Kidney (tissue), 14 donors: ENCODE measurements around the gene CHD9. TPM values are rescaled to one million over a fixed set of nuclear protein-coding genes. Genes with fewer than 3 reads are reported as not detected.

Source experiments
- DNase-seq, 5 donors: peaks; one replicate each; pipeline ENCODE4 v3.0.0-alpha.2; 2013 to 2020
- FAIRE-seq: peaks from 2 replicates; lab custom pipeline; 2012; peaks lifted over from hg19 to GRCh38; lab: Jason Lieb, UNC
- H3K27ac ChIP-seq, 2 donors: one replicate each; pipeline ENCODE4 v1.7.0; 2013; ENCODE audit warnings: low read depth in 2 of 2, low read length in 2 of 2, inconsistent platforms in 1 of 2
- H3K27me3 ChIP-seq: one replicate; pipeline ENCODE4 v1.7.1; 2013; ENCODE audit warnings: low read length, inconsistent platforms; ENCODE audit not compliant: control insufficient read depth, insufficient read depth
- H3K36me3 ChIP-seq, 3 donors: one replicate each; pipeline versions ENCODE4 v1.7.0 to v1.7.1; 2013; ENCODE audit warnings: low read length in 3 of 3, control low read depth in 1 of 3, inconsistent platforms in 1 of 3; ENCODE audit not compliant: insufficient read depth in 3 of 3, control insufficient read depth in 2 of 3
- H3K4me1 ChIP-seq, 3 donors: one replicate each; pipeline versions ENCODE4 v1.7.0 to v1.7.1; 2013; ENCODE audit warnings: low read length in 3 of 3, inconsistent platforms in 1 of 3, low read depth in 1 of 3; ENCODE audit not compliant: control insufficient read depth in 2 of 3, insufficient read depth in 2 of 3
- H3K4me3 ChIP-seq, 3 donors: one replicate each; pipeline versions ENCODE4 v1.7.0 to v1.8.1; 2013; ENCODE audit warnings: low read length in 3 of 3, control low read depth in 1 of 3, inconsistent platforms in 1 of 3
- H3K9ac ChIP-seq, 3 donors: one replicate each; pipeline versions ENCODE4 v1.7.0 to v1.7.1; 2013; ENCODE audit warnings: low read length in 3 of 3, control low read depth in 1 of 3, inconsistent platforms in 1 of 3
- H3K9me3 ChIP-seq, 3 donors: one replicate each; pipeline versions ENCODE4 v1.7.0 to v1.7.1; 2013; ENCODE audit warnings: low read length in 3 of 3, control low read depth in 1 of 3, inconsistent platforms in 1 of 3; ENCODE audit not compliant: control insufficient read depth in 2 of 3, insufficient read depth in 1 of 3
- intact Hi-C: fragments of 100-400 bp; cut with DNase I; formaldehyde crosslinking; loops from one replicate; pipeline ENCODE4 v1.11.1; 2022
- polyA plus RNA-seq: library from polyadenylated mRNA; stranded (reverse); fragments of 350-450 nt; fragmentation: Illumina TruSeq; extraction: RNeasy Lipid Tissue Mini Kit (QIAGEN cat#74804); gene quantifications from one replicate; pipeline ENCODE4 v1.2.3, GENCODE V29; 2014; ENCODE audit warnings: low read depth, low replicate concordance; ENCODE audit not compliant: insufficient read depth
- total RNA-seq: library from RNA; stranded (reverse); fragmentation: NEBNext Ultra II Directional; extraction: Animal tissue kit (Norgen Biotek cat#: 25700); gene quantifications from one replicate; pipeline ENCODE4 v1.2.1, GENCODE V29; 2021
- TF ChIP-seq, protein P1 (sequence below): IDR thresholded peaks from 3 replicates; pipeline ENCODE4 v1.5.1; 2012; ENCODE audit warnings: mild to moderate bottlenecking, moderate library complexity, borderline replicate concordance; ENCODE audit not compliant: insufficient read depth; ENCODE audit errors: extremely low read depth
- donor health status: control.
- donor health status: control.
- donor health status: control.
- donor health status: control.
- donor health status: control.
- donor health status: DM: yes; HTN: yes; CAD: no.
- donor health status: Normal renal cell carcinoma (clear cell type).

Gene CHD9
- total and polyA plus RNA-seq, 2 donors from 2014 or later, result 9.4 to 83.7 TPM

DNA sequence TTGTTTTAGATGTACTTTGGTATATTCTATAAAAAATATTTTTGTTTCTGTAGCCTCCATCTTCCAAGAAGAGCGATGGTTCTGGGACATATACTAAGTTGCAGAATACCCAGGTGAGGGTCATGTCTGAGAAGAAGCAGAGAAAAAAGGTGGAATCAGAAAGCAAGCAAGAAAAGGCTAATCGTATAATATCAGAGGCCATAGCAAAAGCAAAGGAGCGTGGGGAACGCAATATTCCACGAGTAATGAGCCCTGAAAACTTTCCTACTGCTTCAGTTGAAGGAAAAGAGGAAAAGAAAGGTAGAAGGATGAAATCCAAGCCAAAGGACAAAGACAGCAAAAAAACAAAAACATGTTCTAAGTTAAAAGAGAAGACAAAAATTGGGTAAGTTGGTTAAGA lies 154.6 kb downstream of the CHD9 start:
- Histone ChIP-seq H3K36me3 (no peaks in the 10 kb centered on the region), H3K4me1 (peaks cover 4 to 18% (median 4%) of the 10 kb centered on the region in 3 donors), H3K27ac (peak overlapping the region; percentile 26 to 27), H3K9ac (peak overlapping the region; percentile 53 to 87 (median 80)), H3K4me3 (peak overlapping the region; percentile 68 to 90 (median 68)), H3K27me3 (no peaks in the 10 kb centered on the region), H3K9me3 (no peaks in the 10 kb centered on the region)
- intact Hi-C loops, result no loop called here
- no peak for FAIRE-seq
- peak in 1 of 5 donors; percentile 29 for DNase-seq
- TF ChIP-seq, protein P1, sequence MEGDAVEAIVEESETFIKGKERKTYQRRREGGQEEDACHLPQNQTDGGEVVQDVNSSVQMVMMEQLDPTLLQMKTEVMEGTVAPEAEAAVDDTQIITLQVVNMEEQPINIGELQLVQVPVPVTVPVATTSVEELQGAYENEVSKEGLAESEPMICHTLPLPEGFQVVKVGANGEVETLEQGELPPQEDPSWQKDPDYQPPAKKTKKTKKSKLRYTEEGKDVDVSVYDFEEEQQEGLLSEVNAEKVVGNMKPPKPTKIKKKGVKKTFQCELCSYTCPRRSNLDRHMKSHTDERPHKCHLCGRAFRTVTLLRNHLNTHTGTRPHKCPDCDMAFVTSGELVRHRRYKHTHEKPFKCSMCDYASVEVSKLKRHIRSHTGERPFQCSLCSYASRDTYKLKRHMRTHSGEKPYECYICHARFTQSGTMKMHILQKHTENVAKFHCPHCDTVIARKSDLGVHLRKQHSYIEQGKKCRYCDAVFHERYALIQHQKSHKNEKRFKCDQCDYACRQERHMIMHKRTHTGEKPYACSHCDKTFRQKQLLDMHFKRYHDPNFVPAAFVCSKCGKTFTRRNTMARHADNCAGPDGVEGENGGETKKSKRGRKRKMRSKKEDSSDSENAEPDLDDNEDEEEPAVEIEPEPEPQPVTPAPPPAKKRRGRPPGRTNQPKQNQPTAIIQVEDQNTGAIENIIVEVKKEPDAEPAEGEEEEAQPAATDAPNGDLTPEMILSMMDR, result no peak

DNA sequence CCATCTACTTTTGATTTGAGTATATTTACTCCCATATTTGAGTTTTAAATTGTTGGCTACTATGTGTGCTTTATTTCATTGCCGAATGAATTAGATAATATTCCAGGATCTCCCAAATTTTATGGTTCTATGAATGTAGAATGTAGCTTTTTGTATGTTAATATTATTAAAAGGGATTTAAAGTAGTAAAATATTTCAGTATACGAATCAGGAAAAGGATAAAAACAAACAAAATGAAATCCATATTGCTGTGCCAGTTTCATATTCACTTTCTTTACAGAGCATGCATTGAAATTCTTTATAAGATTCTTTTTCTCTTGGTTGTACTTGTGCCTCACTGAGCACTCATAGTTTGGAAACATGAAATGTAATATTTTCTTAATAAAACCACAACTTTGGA lies 155.1 kb downstream of the CHD9 start:
- H3K9ac ChIP-seq, result peak overlapping the region; percentile 20 to 87 (median 53)
- peak overlapping the region; percentile 26 to 27 for H3K27ac ChIP-seq
- no peaks in the 10 kb centered on the region for H3K27me3 ChIP-seq
- no peaks in the 10 kb centered on the region for H3K36me3 ChIP-seq
- no peak for FAIRE-seq
- TF ChIP-seq, protein P1, result no peak
- H3K9me3 ChIP-seq, result no peaks in the 10 kb centered on the region
- H3K4me3 ChIP-seq, result peak overlapping the region; percentile 68 to 90 (median 68)
- DNase-seq, result peak in 1 of 5 donors; percentile 51
- peaks cover 4 to 18% (median 6%) of the 10 kb centered on the region in 3 donors for H3K4me1 ChIP-seq
- intact Hi-C loops, result no loop called here

DNA sequence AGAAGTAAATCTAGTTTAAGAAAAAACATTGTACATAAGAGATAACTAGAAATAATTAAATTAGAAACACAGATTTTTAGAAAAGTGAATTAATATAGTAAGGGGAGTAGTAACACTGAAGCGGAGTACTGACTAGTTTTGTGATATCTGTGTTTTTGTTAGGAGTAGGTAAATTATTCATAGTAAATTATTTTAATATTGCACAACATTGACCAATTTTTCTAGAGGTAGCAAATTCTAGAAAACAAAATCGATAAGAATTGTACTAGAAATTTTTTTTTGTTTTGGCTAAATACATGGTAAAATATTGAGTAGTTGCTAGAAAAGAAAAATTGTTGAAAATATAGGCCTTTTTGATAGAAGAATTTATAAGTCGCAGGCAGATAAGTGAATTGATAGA lies 156.5 kb downstream of the CHD9 start:
- FAIRE-seq (no peak), DNase-seq (peak in 1 of 5 donors; percentile 26)
- TF ChIP-seq, protein P1, result no peak
- Histone ChIP-seq H3K4me3 (peak overlapping the region in 2 of 3 donors; percentile 8 to 68), H3K9me3 (no peaks in the 10 kb centered on the region), H3K36me3 (no peaks in the 10 kb centered on the region), H3K9ac (no peak overlapping the region), H3K4me1 (peaks cover 4 to 18% (median 11%) of the 10 kb centered on the region in 3 donors), H3K27me3 (no peaks in the 10 kb centered on the region), H3K27ac (no peak overlapping the region)
- intact Hi-C loops, result no loop called here

DNA sequence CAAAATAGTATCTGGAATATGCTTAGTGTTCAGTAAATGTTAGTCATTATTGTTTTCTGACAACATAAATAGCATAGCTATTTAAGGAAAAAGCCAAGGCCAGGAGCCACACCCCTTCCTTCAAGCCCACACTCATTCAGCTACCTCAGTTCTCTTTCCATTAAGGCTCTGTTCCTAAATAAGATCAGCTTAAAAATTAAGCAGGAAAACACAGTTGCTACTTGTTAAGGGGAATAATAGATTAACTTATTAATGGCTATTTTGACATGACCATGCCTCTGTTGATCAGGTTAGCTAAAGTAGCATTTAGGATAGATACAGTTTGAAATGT lies 158.1 kb downstream of the CHD9 start:
- H3K9me3 ChIP-seq, result no peaks in the 10 kb centered on the region
- intact Hi-C loops, result no loop called here

More for the DNA sequence above, 158.1 kb downstream of the CHD9 start:
- peaks cover 0 to 2% (median 0%) of the 10 kb centered on the region in 3 donors for H3K36me3 ChIP-seq
- TF ChIP-seq, protein P1, result no peak
- H3K9ac ChIP-seq, result no peak overlapping the region
- peak overlapping the region; percentile 7 to 41 for H3K27ac ChIP-seq
- H3K27me3 ChIP-seq, result no peaks in the 10 kb centered on the region
- H3K4me1 ChIP-seq, result peaks cover 4 to 17% (median 15%) of the 10 kb centered on the region in 3 donors
- H3K4me3 ChIP-seq, result peak overlapping the region in 2 of 3 donors; percentile 31 to 44
- no peak for FAIRE-seq
- no peak for DNase-seq
